Testis (tissue), 2 donors: ENCODE measurements around the gene OR5AR1.

Experiments used
- POLR2A ChIP-seq: fragments of 450-650 bp; IDR thresholded peaks from one replicate; pipeline ENCODE4 v1.6.1; 2017; ENCODE audit warnings: antibody characterized with exemption, mild to moderate bottlenecking, moderate library complexity
- TF ChIP-seq, protein P1 (sequence below), 3 experiments: fragments of 450-650 bp in 2 of 3; fragments of 200-600 bp in 1 of 3; sonication (generic) in 1 of 3; IDR thresholded peaks; one replicate each; pipeline ENCODE4 v1.5.1; 2016 to 2019; ENCODE audit warnings: antibody characterized with exemption in 3 of 3, mild to moderate bottlenecking in 2 of 3, moderate library complexity in 1 of 3

DNA sequence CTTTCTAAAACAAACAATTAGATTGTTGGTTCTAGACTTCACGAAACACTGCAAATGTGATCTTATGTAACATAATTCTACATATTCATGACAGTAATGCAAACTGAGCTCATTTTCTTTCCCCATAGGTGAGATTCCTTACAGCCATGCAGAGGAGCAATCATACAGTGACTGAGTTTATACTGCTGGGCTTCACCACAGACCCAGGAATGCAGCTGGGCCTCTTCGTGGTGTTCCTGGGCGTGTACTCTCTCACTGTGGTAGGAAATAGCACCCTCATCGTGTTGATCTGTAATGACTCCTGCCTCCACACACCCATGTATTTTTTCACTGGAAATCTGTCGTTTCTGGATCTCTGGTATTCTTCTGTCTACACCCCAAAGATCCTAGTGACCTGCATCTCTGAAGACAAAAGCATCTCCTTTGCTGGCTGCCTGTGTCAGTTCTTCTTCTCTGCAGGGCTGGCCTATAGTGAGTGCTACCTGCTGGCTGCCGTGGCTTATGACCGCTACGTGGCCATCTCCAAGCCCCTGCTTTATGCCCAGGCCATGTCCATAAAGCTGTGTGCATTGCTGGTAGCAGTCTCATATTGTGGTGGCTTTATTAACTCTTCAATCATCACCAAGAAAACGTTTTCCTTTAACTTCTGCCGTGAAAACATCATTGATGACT, 36.9 kb downstream of the OR5AR1 start:
- TF ChIP-seq, protein P1, sequence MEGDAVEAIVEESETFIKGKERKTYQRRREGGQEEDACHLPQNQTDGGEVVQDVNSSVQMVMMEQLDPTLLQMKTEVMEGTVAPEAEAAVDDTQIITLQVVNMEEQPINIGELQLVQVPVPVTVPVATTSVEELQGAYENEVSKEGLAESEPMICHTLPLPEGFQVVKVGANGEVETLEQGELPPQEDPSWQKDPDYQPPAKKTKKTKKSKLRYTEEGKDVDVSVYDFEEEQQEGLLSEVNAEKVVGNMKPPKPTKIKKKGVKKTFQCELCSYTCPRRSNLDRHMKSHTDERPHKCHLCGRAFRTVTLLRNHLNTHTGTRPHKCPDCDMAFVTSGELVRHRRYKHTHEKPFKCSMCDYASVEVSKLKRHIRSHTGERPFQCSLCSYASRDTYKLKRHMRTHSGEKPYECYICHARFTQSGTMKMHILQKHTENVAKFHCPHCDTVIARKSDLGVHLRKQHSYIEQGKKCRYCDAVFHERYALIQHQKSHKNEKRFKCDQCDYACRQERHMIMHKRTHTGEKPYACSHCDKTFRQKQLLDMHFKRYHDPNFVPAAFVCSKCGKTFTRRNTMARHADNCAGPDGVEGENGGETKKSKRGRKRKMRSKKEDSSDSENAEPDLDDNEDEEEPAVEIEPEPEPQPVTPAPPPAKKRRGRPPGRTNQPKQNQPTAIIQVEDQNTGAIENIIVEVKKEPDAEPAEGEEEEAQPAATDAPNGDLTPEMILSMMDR (IDR thresholded peaks at IDR 0.05), result no peak
- TF ChIP-seq POLR2A, result no peak
